ENCODE measurements around the gene SLC7A7. TPM values are rescaled to one million over a fixed set of nuclear protein-coding genes. Genes with fewer than 3 reads are reported as not detected.
"Not testable (repeated sequence)": the region's sequence is repeated elsewhere in the genome, so short reads cannot be mapped to it uniquely, and the experiment has no call there.

Gene SLC7A7
- total RNA-seq: 1 to 10 TPM in 5 of 8 experiments, under 1 TPM in 3; 0.41 to 3.3 (median 1.4) TPM

DNA sequence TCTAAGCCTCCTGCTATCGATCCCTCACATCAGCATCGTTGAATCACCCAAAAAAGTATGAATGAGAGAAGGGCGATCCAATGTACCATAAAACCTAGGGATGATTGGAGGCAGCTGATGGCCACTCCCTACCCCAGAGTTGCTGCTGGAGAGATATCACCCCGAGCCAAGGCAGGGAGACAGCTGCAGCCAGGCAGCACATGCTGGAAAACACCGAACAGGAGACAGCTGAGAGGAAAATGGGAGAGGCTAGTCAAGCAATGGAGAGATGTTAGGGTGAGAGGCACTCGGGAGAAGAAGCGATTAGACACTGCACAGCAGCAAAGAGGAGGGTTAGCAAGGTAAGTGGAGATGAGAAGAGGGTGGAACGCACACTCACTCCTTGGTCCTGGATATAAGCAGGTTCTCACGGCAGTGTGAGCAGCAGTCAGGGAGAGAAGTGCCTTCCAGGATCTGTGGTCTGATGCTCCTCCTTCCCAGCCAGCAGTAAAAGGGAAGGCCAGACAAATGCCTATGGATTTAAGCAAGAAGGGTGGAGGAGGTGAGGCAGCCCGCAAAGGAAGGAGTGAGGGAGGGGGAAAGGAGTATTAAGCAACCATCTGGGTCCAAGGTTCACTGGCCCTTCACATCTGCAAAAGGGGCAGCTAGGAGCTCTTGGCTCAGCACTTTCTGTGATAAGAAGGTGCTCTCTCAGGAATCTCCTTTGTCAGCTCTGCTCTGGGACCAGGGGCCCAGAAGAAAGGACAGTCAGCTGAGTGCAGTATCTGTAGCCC is at the start of gene SLC7A7:
Gene SLC7A7 (minus strand): TSS at position 495 of the 773 bp plus-strand sequence. CDS start 2,037 bp downstream, outside the sequence.
- no peak within 1 kb of the TSS for H3K27ac ChIP-seq
- no peaks in the 10 kb centered on the region for H3K4me1 ChIP-seq (replicated peaks in 1 of 2)
- ATAC-seq (replicated peaks in 6 of 8): peak in 3 of 8 experiments; percentile 44 to 66 (median 64)
- in situ Hi-C loops (cut with MboI; ENCODE audit: low pct_unique_long_range_greater_than_20kb in 2 of 9, low sequenced_read_pairs in 9 of 9, unreplicated experiment in 9 of 9): no loop called here
- H3K4me3 ChIP-seq: no peak within 1 kb of the TSS
- 7 to 90% (median 56%) methylated on average over 2 to 7 of the region's 10 CpGs; no CpG with 5 or more reads in 1 of the 10 experiments for WGBS, 10 experiments

- 42 to 100% (median 95%) methylated on average over 1 to 3 of the region's 4 CpGs; no CpG with 5 or more reads in 2 of the 10 experiments for WGBS, 10 experiments
- H3K27ac ChIP-seq: no peak overlapping the region
- no peak overlapping the region for H3K4me3 ChIP-seq
- in situ Hi-C loops (cut with MboI; ENCODE audit: low pct_unique_long_range_greater_than_20kb in 2 of 9, low sequenced_read_pairs in 9 of 9, unreplicated experiment in 9 of 9): loop anchor here in 8 of 9 experiments (25.0 kb wide), 3 partner anchors 278 to 478 kb away; partner anchors contain the start of genes ABHD4 (in 1 of the 8) and DAD1 (in 1 of the 8)
- no peaks in the 10 kb centered on the region for H3K4me1 ChIP-seq (replicated peaks in 1 of 2)
- ATAC-seq (replicated peaks in 6 of 8): no peak
Measured at GRCh38 chr14:22864979-22865378, 49.7 kb upstream of the SLC7A7 start.

- Histone ChIP-seq H3K4me1 (replicated peaks in 1 of 2) (no peaks in the 10 kb centered on the region), H3K27ac (no peak overlapping the region), H3K4me3 (no peak overlapping the region)
- in situ Hi-C loops (cut with MboI; ENCODE audit: low pct_unique_long_range_greater_than_20kb in 2 of 9, low sequenced_read_pairs in 9 of 9, unreplicated experiment in 9 of 9): loop anchor here in 8 of 9 experiments (25.0 kb wide), 3 partner anchors 274 to 474 kb away; partner anchors contain the start of genes ABHD4 (in 1 of the 8) and DAD1 (in 1 of the 8)
- no peak for ATAC-seq (replicated peaks in 6 of 8)
Measured at GRCh38 chr14:22861651-22862050, 46.4 kb upstream of the SLC7A7 start.

DNA sequence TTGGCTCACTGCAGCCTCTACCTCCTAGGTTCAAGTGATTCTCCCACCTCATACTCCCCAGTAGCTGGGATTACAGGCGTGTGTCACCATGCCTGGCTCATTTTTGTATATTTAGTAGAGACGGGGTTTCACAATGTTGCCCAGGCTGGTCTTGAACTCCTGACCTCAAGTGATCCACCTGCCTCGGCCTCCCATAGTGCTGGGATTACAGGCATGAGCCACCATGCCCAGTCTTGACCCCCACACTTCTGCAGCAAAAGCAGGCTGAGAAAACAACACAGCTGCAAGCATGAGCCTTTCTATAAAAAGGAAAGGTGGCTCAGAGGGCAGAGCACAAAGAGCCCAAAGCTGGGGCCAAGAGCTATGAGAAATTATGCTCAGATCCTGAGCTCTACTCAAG is 45.1 kb upstream of the SLC7A7 start:
- in situ Hi-C loops (cut with MboI; ENCODE audit: low pct_unique_long_range_greater_than_20kb in 2 of 9, low sequenced_read_pairs in 9 of 9, unreplicated experiment in 9 of 9): loop anchor here in 8 of 9 experiments (25.0 kb wide), 3 partner anchors 273 to 473 kb away; partner anchors contain the start of genes ABHD4 (in 1 of the 8) and DAD1 (in 1 of the 8)
- ATAC-seq (replicated peaks in 6 of 8): not testable (repeated sequence)
- 20 to 100% (median 67%) methylated on average over 1 to 3 of the region's 3 CpGs; no CpG with 5 or more reads in 4 of the 10 experiments for WGBS, 10 experiments

DNA sequence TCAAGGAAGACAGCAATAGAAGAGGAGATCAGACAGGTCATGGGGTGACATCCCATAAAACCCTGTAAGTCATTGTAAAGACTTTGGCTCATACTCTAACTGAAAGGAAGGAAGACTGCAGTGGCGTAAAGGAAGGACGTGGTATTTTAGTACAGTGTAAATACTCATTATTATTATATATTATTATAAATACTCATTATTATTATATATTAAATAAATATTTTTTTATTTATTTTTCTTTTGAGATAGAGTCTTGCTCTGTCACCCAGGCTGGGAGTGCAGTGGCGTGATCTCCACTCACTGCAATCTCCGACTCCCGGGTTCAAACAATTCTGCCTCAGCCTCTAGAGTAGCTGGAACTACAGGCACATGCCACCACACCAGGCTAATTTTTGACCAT is 41.2 kb upstream of the SLC7A7 start:
- 73 to 100% (median 98%) methylated on average over 1 to 5 of the region's 5 CpGs; no CpG with 5 or more reads in 2 of the 10 experiments for WGBS, 10 experiments
- Histone ChIP-seq H3K4me3 (no peak overlapping the region), H3K4me1 (replicated peaks in 1 of 2) (peaks cover 0 to 2% of the 10 kb centered on the region in 2 donors), H3K27ac (no peak overlapping the region)
- in situ Hi-C loops (cut with MboI; ENCODE audit: low pct_unique_long_range_greater_than_20kb in 2 of 9, low sequenced_read_pairs in 9 of 9, unreplicated experiment in 9 of 9): loop anchor here in 8 of 9 experiments (25.0 kb wide), 3 partner anchors 269 to 469 kb away; partner anchors contain the start of genes ABHD4 (in 1 of the 8) and DAD1 (in 1 of the 8)
- ATAC-seq (replicated peaks in 6 of 8): no peak

More for the DNA sequence above, 45.1 kb upstream of the SLC7A7 start:
- not testable (repeated sequence) for H3K27ac ChIP-seq; H3K4me1 ChIP-seq (replicated peaks in 1 of 2); H3K4me3 ChIP-seq

DNA sequence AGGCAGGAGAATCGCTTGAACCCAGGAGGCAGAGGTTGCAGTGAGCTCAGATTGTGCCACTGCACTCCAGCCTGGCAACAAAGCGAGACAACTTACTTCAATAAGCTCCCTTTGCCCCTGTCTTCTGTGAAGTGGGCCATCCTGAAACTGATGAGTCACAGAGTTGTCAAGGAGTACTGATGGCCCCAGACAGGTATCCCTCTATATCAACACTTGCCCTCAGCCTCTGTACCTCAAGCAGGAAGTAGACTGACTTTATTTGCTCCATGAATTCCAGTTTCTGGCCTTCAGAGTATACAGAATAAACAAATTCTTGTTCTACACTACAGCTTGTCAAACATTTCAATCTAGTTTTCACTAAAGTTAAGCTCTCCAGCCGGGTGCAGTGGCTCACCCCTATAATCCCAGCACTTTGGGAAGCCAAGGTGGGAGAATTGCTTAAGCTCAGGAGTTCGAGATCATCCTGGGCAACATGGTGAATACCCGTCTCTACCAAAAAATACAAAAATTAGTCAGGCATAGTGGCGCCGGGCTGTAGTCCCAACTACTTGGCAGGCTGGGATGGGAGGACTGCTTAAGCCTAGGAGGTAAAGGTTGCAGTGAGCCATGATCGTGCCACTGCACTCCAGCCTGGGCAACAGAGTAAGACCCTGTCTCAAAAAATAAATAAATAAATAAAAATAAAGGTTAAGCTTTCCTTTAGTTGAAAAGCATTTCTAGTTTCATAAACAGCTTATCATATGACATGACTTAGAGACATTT is 39.9 kb upstream of the SLC7A7 start:
- WGBS, 10 experiments: 60 to 90% (median 83%) methylated on average over 1 to 6 of the region's 8 CpGs; no CpG with 5 or more reads in 1 of the 10 experiments
- in situ Hi-C loops (cut with MboI; ENCODE audit: low pct_unique_long_range_greater_than_20kb in 2 of 9, low sequenced_read_pairs in 9 of 9, unreplicated experiment in 9 of 9): loop anchor here in 8 of 9 experiments (25.0 kb wide), 3 partner anchors 268 to 468 kb away; partner anchors contain the start of genes ABHD4 (in 1 of the 8) and DAD1 (in 1 of the 8)
- Histone ChIP-seq H3K4me3 (no peak overlapping the region), H3K27ac (no peak overlapping the region), H3K4me1 (replicated peaks in 1 of 2) (peaks cover 0 to 2% of the 10 kb centered on the region in 2 donors)
- ATAC-seq (replicated peaks in 6 of 8): no peak

DNA sequence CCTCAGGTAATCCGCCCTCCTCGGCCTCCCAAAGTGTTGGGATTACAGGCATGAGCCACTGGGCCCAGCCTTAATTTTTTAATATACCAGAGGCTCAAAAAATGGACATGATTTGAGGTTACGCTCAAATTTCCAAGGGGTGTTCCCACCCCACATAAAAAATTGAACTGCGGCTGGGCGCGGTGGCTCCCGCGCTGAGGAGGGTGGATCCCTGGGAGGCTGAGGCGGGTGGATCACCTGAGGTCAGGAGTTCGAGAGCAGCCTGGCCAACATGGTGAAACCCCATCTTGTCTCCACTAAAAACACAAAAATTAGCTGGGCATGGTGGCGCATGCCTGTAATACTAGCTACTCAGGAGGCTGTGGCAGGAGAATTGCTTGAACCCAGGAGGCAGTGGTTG is 39.1 kb upstream of the SLC7A7 start:
- in situ Hi-C loops (cut with MboI; ENCODE audit: low pct_unique_long_range_greater_than_20kb in 2 of 9, low sequenced_read_pairs in 9 of 9, unreplicated experiment in 9 of 9): loop anchor here in 8 of 9 experiments (25.0 kb wide), 3 partner anchors 267 to 467 kb away; partner anchors contain the start of genes ABHD4 (in 1 of the 8) and DAD1 (in 1 of the 8)
- 60 to 100% (median 87%) methylated on average over 1 to 10 of the region's 11 CpGs; no CpG with 5 or more reads in 3 of the 10 experiments for WGBS, 10 experiments
- H3K27ac ChIP-seq; H3K4me1 ChIP-seq (replicated peaks in 1 of 2); ATAC-seq (replicated peaks in 6 of 8); H3K4me3 ChIP-seq: not testable (repeated sequence)

GRCh38 chr14:22852940-22853767 is 37.9 kb upstream of the SLC7A7 start:
- peaks cover 2 to 3% of the 10 kb centered on the region in 2 donors for H3K4me1 ChIP-seq (replicated peaks in 1 of 2)
- ATAC-seq (replicated peaks in 6 of 8): peak; percentile 9 to 93 (median 90)
- in situ Hi-C loops (cut with MboI; ENCODE audit: low pct_unique_long_range_greater_than_20kb in 2 of 9, low sequenced_read_pairs in 9 of 9, unreplicated experiment in 9 of 9): loop anchor here in 8 of 9 experiments (25.0 kb wide), 3 partner anchors 266 to 466 kb away; partner anchors contain the start of genes ABHD4 (in 1 of the 8) and DAD1 (in 1 of the 8)
- no peak overlapping the region for H3K27ac ChIP-seq
- 0 to 8% (median 5%) methylated on average over 2 to 5 of the region's 20 CpGs; no CpG with 5 or more reads in 6 of the 10 experiments for WGBS, 10 experiments
- H3K4me3 ChIP-seq: peak overlapping the region; percentile 12 to 35 (median 28)

GRCh38 chr14:22852599-22852939 is 37.3 kb upstream of the SLC7A7 start:
- 0 to 100% (median 88%) methylated on average over 1 to 2 of the region's 2 CpGs; no CpG with 5 or more reads in 1 of the 10 experiments for WGBS, 10 experiments
- ATAC-seq (replicated peaks in 6 of 8): no peak
- no peak overlapping the region for H3K27ac ChIP-seq

GRCh38 chr14:22852178-22852577 is 36.9 kb upstream of the SLC7A7 start:
- ATAC-seq (replicated peaks in 6 of 8): peak in 1 of 8 experiments; percentile 22
- WGBS, 10 experiments: 12 to 100% (median 91%) methylated on average over 1 to 9 of the region's 12 CpGs
- not testable (repeated sequence) for H3K4me3 ChIP-seq; H3K27ac ChIP-seq; H3K4me1 ChIP-seq (replicated peaks in 1 of 2)
- in situ Hi-C loops (cut with MboI; ENCODE audit: low pct_unique_long_range_greater_than_20kb in 2 of 9, low sequenced_read_pairs in 9 of 9, unreplicated experiment in 9 of 9): loop anchor here in 8 of 9 experiments (25.0 kb wide), 3 partner anchors 265 to 465 kb away; partner anchors contain the start of genes ABHD4 (in 1 of the 8) and DAD1 (in 1 of the 8)

More at GRCh38 chr14:22852599-22852939, 37.3 kb upstream of the SLC7A7 start:
- Histone ChIP-seq H3K4me1 (replicated peaks in 1 of 2) (peaks cover 2 to 5% of the 10 kb centered on the region in 2 donors), H3K4me3 (no peak overlapping the region)
- in situ Hi-C loops (cut with MboI; ENCODE audit: low pct_unique_long_range_greater_than_20kb in 2 of 9, low sequenced_read_pairs in 9 of 9, unreplicated experiment in 9 of 9): loop anchor here in 8 of 9 experiments (25.0 kb wide), 3 partner anchors 265 to 465 kb away; partner anchors contain the start of genes ABHD4 (in 1 of the 8) and DAD1 (in 1 of the 8)

DNA sequence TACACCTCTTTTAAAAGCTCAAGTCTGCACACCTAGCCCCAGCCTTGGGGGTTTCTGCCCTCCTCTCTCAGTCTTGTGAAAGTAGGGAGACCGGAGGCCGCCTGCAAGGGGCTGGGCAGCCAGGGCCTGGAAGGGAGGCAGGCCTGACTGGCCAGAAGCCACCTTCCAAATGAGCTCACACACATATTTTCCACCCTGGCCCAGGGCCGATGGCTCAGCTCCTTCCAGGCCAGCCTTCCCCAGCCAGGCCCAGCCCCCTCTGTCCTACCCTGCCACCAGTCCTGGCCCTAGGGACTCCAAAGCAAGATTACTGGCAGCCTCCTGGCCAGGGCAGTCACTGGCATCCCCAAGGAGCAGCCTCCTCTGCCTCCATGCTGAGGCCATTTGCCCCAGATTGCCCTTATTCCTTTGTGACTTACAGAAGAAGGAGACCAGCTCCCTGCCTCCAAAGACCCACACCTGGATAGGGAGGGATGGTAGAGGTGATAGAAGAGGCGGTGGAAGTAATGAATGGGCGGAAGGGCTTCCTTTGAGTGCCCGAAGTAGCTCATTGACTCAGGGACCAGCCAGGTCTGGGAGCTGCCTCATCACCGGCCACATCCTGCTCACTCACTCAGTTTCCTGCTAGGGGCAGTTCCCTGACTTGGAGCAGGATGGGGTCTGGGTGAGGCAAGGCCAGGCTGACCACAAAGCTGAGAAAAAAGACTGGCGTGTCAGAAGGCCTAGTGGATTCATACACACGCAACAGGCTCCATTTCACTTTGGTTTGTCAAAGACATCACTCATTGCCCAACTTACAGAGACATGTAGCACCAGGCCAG is 35.9 kb upstream of the SLC7A7 start:
- peak in 2 of 8 experiments; percentile 16 to 19 for ATAC-seq (replicated peaks in 6 of 8)
- Histone ChIP-seq H3K4me1 (replicated peaks in 1 of 2) (peaks cover 2 to 5% of the 10 kb centered on the region in 2 donors), H3K27ac (no peak overlapping the region), H3K4me3 (no peak overlapping the region)
- 4 to 80% (median 40%) methylated on average over 1 to 5 of the region's 9 CpGs; no CpG with 5 or more reads in 6 of the 10 experiments for WGBS, 10 experiments
- in situ Hi-C loops (cut with MboI; ENCODE audit: low pct_unique_long_range_greater_than_20kb in 2 of 9, low sequenced_read_pairs in 9 of 9, unreplicated experiment in 9 of 9): loop anchor here in 8 of 9 experiments (25.0 kb wide), 3 partner anchors 264 to 464 kb away; partner anchors contain the start of genes ABHD4 (in 1 of the 8) and DAD1 (in 1 of the 8)
